ENCODE results near the gene CHURC1.

Gene CHURC1

DNA sequence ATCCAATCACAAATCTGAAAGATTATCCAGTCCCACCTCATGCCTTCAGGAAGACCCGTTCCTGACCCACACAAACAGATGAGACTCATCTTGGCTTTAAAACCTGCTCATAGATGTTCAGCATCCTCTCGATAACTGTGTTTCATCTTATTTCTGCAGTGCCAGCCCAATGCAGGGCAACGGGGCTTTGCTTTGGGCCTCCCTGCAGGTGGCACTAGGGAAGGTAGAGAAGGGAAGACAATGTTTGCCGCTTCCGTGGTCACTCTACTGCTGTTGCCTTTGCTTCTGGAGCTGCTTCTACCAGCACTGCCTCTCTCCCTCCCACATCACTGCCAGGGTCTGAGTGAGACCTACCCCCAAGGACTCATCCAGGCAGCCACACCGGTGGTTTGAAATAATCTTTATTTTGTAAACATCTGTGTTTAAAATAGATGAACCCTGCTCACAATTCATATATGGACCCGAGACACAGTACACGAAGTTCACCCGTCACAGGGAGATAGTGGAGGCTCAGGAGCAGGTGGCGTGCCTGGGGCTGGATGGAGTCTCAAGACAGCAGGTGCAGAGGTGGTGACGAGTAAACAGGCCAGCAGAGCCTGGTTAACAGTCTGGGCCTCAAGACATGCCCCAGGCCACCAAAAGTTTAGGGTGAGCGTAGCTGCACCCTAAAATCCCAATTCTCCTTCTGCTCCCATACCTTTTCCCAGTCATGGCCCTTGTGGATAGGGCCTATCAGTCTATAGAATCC is 31.4 kb downstream of the CHURC1 start:
- H3K4me3 ChIP-seq (ENCODE audit: low read depth, low read length) = no peak overlapping the region
- TF ChIP-seq, protein P1, sequence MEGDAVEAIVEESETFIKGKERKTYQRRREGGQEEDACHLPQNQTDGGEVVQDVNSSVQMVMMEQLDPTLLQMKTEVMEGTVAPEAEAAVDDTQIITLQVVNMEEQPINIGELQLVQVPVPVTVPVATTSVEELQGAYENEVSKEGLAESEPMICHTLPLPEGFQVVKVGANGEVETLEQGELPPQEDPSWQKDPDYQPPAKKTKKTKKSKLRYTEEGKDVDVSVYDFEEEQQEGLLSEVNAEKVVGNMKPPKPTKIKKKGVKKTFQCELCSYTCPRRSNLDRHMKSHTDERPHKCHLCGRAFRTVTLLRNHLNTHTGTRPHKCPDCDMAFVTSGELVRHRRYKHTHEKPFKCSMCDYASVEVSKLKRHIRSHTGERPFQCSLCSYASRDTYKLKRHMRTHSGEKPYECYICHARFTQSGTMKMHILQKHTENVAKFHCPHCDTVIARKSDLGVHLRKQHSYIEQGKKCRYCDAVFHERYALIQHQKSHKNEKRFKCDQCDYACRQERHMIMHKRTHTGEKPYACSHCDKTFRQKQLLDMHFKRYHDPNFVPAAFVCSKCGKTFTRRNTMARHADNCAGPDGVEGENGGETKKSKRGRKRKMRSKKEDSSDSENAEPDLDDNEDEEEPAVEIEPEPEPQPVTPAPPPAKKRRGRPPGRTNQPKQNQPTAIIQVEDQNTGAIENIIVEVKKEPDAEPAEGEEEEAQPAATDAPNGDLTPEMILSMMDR (IDR thresholded peaks at IDR 0.05; ENCODE audit: low read depth, low read length) = no peak

DNA sequence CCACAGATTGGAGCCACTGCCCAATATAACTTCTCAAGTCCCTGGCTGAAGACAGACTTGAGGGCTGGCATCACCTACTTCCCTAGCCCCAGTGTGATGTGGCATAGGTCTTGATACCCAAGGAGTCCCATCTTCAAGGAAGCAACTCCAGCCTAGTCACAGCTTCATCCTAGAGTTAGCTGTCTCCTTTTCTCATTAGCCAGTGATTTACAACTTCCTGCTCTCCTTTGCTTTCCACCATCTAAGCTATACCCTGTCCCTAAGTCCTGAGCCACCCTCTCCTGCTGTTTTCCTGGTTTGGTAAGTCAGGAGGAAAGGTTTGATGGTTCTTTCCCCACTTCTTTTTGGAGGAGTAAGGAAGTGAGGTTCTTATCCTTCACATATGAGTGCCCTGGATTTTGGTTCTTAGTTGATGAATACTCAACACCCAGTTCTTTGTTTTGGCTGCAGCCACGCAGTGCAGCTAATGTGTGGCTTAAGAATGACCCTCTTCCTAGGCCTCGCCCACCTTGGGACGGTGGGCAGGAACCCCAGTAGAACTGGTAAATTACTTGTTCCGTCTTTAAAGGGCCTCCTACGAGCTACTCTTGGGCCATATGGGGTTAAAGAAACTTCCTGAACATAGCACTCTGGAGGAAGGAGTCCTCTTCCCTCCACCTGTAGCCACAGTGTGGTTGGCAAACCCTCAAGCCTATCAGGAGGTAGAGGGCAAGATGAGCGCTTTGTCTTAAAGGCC is 32.2 kb downstream of the CHURC1 start:
- no peak overlapping the region for H3K4me3 ChIP-seq (ENCODE audit: low read depth, low read length)
- TF ChIP-seq, protein P1 (IDR thresholded peaks at IDR 0.05; ENCODE audit: low read depth, low read length) = no peak

DNA sequence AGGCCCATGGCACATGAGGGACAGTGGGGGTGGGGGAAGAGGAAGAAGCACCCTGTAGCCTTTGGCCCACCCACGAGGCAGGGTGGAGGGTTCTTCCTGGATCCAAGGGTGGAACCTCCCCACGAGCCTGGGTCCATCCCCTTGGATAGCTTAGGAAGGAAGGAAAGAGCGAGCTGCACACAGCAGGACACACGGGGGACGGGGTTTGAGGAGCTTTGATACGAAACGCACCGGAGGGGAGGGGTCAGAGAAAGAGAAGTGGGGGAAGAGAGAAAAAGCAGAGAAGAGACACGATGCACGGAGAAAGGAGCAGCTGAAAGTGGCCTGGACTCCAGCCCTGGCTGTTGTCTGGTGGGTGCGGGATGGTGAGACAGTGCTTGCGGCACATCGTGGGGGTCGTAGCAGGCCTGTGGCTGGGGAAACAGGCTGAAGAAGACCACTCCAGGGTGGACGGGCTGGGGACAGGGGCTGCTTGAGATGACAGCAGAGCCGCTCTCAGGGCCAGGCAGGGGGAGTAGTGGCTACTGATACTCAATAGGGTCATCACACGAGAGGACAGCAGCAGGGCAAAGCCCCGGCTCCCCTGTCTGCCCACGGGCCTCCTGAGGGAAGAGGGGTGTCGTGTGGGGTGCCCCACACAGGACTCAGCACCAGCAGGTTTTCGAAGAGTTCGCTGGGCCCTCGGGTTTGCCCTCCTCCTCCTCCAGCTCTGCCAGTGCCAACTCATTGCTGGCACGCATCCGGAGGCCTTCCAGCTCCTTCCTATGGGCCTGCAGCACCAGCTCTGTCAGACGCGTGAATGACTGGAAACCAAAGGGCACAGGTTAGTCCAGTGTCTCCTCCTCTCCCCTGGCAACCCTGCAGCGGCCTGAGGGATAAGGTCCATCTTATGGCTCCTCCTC is 33.7 kb downstream of the CHURC1 start:
- TF ChIP-seq, protein P1 (IDR thresholded peaks at IDR 0.05; ENCODE audit: low read depth, low read length) = no peak

DNA sequence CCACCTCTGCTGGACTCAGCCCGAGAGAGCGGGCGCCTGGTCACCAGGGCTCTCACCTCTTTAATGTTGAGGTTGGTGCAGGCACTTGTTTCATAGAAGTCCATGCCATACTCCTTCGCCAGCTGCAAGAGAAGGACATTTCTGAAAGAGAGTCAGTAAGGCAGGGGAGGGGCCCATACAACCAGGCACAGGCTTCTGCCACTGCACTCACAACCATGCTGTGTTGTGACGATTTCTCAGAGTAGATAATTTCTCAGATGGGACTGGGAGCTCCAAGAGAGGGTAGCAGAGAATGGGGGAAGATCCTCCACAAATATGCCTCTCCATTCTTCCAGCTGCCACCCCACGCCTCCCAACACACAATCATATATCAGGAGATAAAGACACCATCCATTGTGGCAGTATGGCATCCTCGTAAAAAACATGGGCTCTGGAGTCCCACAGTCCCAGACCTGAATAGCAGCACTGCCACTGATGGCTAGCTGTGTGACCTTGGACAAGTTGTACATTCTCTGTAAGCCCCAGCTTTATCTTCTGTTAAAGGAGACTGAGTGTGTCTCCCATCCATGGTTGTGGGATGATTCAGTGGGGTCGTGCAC is 34.5 kb downstream of the CHURC1 start:
- H3K4me3 ChIP-seq (ENCODE audit: low read depth, low read length) = no peak overlapping the region
- TF ChIP-seq, protein P1 (IDR thresholded peaks at IDR 0.05; ENCODE audit: low read depth, low read length) = no peak

More for the DNA sequence above, 33.7 kb downstream of the CHURC1 start:
- H3K4me3 ChIP-seq (ENCODE audit: low read depth, low read length) = no peak overlapping the region

DNA sequence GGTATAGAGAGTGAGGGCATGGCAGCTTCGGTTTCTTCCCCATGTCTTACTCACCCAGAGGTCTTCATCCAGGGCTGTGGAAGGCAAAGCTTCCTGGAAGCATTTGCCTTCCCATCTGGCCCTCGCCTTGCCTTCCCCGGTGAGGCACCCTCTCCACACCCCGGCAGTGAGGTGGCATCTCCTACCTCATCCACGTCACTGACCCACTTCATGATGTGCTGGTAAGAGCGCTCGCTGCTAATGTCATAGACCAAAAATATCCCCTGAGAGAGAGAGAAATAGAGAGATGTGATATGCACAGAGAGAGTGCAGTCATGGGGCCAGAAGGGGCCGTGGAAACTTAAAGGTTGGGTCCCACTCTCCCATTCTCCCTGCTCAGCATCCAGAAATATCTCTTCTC is 36.6 kb downstream of the CHURC1 start:
- no peak overlapping the region for H3K4me3 ChIP-seq (ENCODE audit: low read depth, low read length)
- TF ChIP-seq, protein P1 (IDR thresholded peaks at IDR 0.05; ENCODE audit: low read depth, low read length) = no peak

DNA sequence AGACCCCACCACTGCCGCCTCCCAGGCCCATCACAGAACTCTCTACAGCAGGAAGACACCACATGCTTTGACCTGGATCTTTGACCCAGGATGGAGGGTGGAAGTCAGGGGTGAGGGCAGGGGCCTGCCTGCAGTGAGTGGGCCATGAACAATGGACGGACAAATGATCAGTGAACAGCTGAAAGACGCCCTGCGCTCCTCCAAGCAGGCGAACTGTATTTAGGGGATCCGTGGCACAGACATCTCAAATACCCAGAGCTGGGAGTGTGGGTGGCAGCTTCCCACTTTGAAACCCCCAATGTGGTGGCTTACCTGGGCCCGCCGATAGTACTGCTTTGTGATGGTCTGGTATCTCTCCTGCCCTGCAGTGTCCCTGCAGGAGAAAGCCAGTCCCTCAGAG is 37.0 kb downstream of the CHURC1 start:
- no peak overlapping the region for H3K4me3 ChIP-seq (ENCODE audit: low read depth, low read length)
- TF ChIP-seq, protein P1 (IDR thresholded peaks at IDR 0.05; ENCODE audit: low read depth, low read length) = no peak

Data from WI38 (cell line).